ENCODE results near the gene LASP1NB.

DNA sequence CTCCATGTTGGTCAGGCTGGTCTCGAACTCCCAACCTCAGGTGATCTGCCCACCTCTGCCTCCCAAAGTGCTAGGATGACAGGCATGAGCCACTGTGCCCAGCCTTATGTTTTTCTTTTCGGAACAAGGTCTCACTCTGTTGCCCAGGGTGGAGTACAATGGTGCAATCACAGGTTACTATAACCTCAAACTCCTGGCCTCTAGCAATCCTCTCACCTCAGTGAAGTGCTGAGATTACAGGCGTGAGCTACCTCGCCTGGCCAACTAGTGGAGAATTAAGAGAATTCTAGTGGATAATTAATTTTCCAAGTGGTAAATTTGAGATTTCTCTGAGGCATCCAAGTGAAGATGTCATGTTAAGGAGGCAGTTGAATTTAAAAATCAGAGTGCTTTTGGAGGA lies 44.7 kb downstream of the LASP1NB start:
- TF ChIP-seq, protein P1, sequence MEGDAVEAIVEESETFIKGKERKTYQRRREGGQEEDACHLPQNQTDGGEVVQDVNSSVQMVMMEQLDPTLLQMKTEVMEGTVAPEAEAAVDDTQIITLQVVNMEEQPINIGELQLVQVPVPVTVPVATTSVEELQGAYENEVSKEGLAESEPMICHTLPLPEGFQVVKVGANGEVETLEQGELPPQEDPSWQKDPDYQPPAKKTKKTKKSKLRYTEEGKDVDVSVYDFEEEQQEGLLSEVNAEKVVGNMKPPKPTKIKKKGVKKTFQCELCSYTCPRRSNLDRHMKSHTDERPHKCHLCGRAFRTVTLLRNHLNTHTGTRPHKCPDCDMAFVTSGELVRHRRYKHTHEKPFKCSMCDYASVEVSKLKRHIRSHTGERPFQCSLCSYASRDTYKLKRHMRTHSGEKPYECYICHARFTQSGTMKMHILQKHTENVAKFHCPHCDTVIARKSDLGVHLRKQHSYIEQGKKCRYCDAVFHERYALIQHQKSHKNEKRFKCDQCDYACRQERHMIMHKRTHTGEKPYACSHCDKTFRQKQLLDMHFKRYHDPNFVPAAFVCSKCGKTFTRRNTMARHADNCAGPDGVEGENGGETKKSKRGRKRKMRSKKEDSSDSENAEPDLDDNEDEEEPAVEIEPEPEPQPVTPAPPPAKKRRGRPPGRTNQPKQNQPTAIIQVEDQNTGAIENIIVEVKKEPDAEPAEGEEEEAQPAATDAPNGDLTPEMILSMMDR (conservative IDR thresholded peaks at IDR 0.05; ENCODE audit: low read depth, low read length): no peak
- no peak for TF ChIP-seq EZH2 (IDR thresholded peaks at IDR 0.05; ENCODE audit: borderline replicate concordance, low read depth, low read length, poor library complexity, severe bottlenecking)
